Esophagus muscularis mucosa (tissue), 4 donors: Measurements from ENCODE around the gene EVI5L. TPM values are rescaled to one million over a fixed set of nuclear protein-coding genes. Genes with fewer than 3 reads are reported as not detected.
"Not testable (repeated sequence)": the region's sequence is repeated elsewhere in the genome, so short reads cannot be mapped to it uniquely, and the experiment has no call there.

Source experiments
- DNase-seq: peaks from one replicate; pipeline ENCODE4 v3.0.0-alpha.2; 2017; ENCODE audit errors: extremely low spot score
- H3K27ac ChIP-seq, 4 donors: fragments of 200-600 bp; sonication (generic); replicated peaks in 1 of 4; 1 replicate in 3 of 4; 2 replicates in 1 of 4; pipeline ENCODE4 v1.5.1; 2016 to 2019; ENCODE audit warnings: mild to moderate bottlenecking in 1 of 4
- H3K27me3 ChIP-seq, 4 donors: fragments of 200-600 bp; sonication (generic); one replicate each; pipeline versions ENCODE4 v1.5.1 to v1.6.0; 2016 to 2019
- H3K36me3 ChIP-seq, 4 donors: fragments of 200-600 bp; sonication (generic); one replicate each; pipeline ENCODE4 v1.5.1; 2016 to 2019
- H3K4me1 ChIP-seq, 4 donors: fragments of 200-600 bp; sonication (generic); one replicate each; pipeline ENCODE4 v1.5.1; 2016 to 2019
- H3K4me3 ChIP-seq, 4 donors: fragments of 200-600 bp; sonication (generic); 1 replicate in 2 of 4; 2 replicates in 2 of 4; pipeline ENCODE4 v1.5.1; 2016 to 2019; ENCODE audit warnings: mild to moderate bottlenecking in 4 of 4, moderate library complexity in 1 of 4
- H3K9me3 ChIP-seq, 4 donors: fragments of 200-600 bp; sonication (generic); 1 replicate in 3 of 4; 2 replicates in 1 of 4; pipeline ENCODE4 v1.5.1; 2016 to 2019
- CTCF ChIP-seq, 3 experiments: fragments of 200-600 bp in 2 of 3; fragments of 450-650 bp in 1 of 3; sonication (generic) in 2 of 3; IDR thresholded peaks; one replicate each; pipeline ENCODE4 v1.5.1; 2017 to 2019; ENCODE audit warnings: antibody characterized with exemption in 3 of 3, mild to moderate bottlenecking in 2 of 3, moderate library complexity in 1 of 3
- EP300 ChIP-seq: sonication (generic); formaldehyde crosslinking; IDR thresholded peaks from one replicate; pipeline ENCODE4 v1.6.1; 2017; ENCODE audit warnings: antibody characterized with exemption
- POLR2A ChIP-seq: fragments of 450-650 bp; IDR thresholded peaks from one replicate; pipeline ENCODE4 v1.6.1; 2017; ENCODE audit warnings: antibody characterized with exemption, moderate library complexity, mild to moderate bottlenecking, low read depth
- POLR2AphosphoS5 ChIP-seq, 2 donors: sonication (generic); formaldehyde crosslinking; IDR thresholded peaks; one replicate each; pipeline ENCODE4 v1.6.1; 2017; ENCODE audit warnings: antibody characterized with exemption in 2 of 2
- WGBS: methylation state at CpG from one replicate; pipeline ENCODE4 v1.1.5; 2018; 5-methylcytosine and 5-hydroxymethylcytosine counted together
- intact Hi-C: fragments of 100-400 bp; cut with DNase I; formaldehyde crosslinking; loops from one replicate; pipeline ENCODE4 v1.15.1; 2023
- total RNA-seq, 4 donors: library from RNA; depleted of rRNA; stranded (reverse); fragments of >200 nt; gene quantifications; one replicate each; pipeline versions ENCODE4 v1.1.0 to v1.2.1, GENCODE V29; 2016

The EVI5L gene
- total RNA-seq, 4 donors from 2014 or later, result 19.9 to 42.0 (median 29.2) TPM

GRCh38 chr19:7888826-7889217 is 58.8 kb downstream of the EVI5L start:
- H3K27ac ChIP-seq, result no peak overlapping the region
- TF ChIP-seq CTCF (IDR thresholded peaks at IDR 0.05) (no peak), EP300 (no peak), POLR2A (no peak), POLR2AphosphoS5 (IDR thresholded peaks at IDR 0.05) (no peak)
- H3K4me3 ChIP-seq, result peak overlapping the region; percentile 36 to 55 (median 42)
- peaks cover 5 to 8% (median 7%) of the 10 kb centered on the region in 4 donors for H3K4me1 ChIP-seq
- H3K36me3 ChIP-seq, result no peaks in the 10 kb centered on the region
- H3K9me3 ChIP-seq, result no peaks in the 10 kb centered on the region
- no peak for DNase-seq
- 100% methylated on average over 2 of the region's 8 CpGs for WGBS
- H3K27me3 ChIP-seq, result peaks cover 0 to 51% (median 11%) of the 10 kb centered on the region in 4 donors
- intact Hi-C loops, result no loop called here

GRCh38 chr19:7893362-7894101 is 63.5 kb downstream of the EVI5L start:
- intact Hi-C loops, H3K4me3 ChIP-seq, H3K9me3 ChIP-seq, H3K4me1 ChIP-seq, DNase-seq, H3K36me3 ChIP-seq, H3K27ac ChIP-seq: not testable (repeated sequence)
- 79% methylated on average over 18 of the region's 18 CpGs for WGBS
- H3K27me3 ChIP-seq, result peaks cover 0 to 53% (median 7%) of the 10 kb centered on the region in 4 donors

GRCh38 chr19:7894612-7895309 is 64.7 kb downstream of the EVI5L start:
- Histone ChIP-seq H3K9me3 (no peaks in the 10 kb centered on the region), H3K4me3 (no peak overlapping the region), H3K27me3 (peaks cover 0 to 49% (median 4%) of the 10 kb centered on the region in 4 donors), H3K4me1 (no peaks in the 10 kb centered on the region), H3K27ac (no peak overlapping the region), H3K36me3 (no peaks in the 10 kb centered on the region)
- intact Hi-C loops, result loop anchor here (5.0 kb wide), 1 partner anchor 32 kb away; no protein-coding TSS in a partner anchor
- TF ChIP-seq POLR2AphosphoS5 (IDR thresholded peaks at IDR 0.05), result no peak
- TF ChIP-seq CTCF (IDR thresholded peaks at IDR 0.05), result no peak
- TF ChIP-seq POLR2A, result no peak
- TF ChIP-seq EP300, result no peak
- no peak for DNase-seq
- WGBS, result 63% methylated on average over 8 of the region's 18 CpGs

- intact Hi-C loops, result loop anchor here (5.0 kb wide), 1 partner anchor 33 kb away; no protein-coding TSS in a partner anchor
- 88% methylated on average over 6 of the region's 13 CpGs for WGBS
Observed at GRCh38 chr19:7895565-7895964, 65.5 kb downstream of the EVI5L start.

GRCh38 chr19:7897292-7897691 is 67.3 kb downstream of the EVI5L start:
- no peaks in the 10 kb centered on the region for H3K9me3 ChIP-seq
- DNase-seq, result no peak
- H3K4me1 ChIP-seq, result no peaks in the 10 kb centered on the region
- 87% methylated on average over 11 of the region's 11 CpGs for WGBS
- no peak overlapping the region for H3K27ac ChIP-seq
- peaks cover 0 to 43% (median 4%) of the 10 kb centered on the region in 4 donors for H3K27me3 ChIP-seq
- intact Hi-C loops, result loop anchor here (5.0 kb wide), 1 partner anchor 35 kb away; no protein-coding TSS in a partner anchor
- no peaks in the 10 kb centered on the region for H3K36me3 ChIP-seq
- no peak overlapping the region for H3K4me3 ChIP-seq
- TF ChIP-seq EP300, result no peak
- TF ChIP-seq POLR2A, result no peak
- no peak for TF ChIP-seq POLR2AphosphoS5 (IDR thresholded peaks at IDR 0.05)
- TF ChIP-seq CTCF (IDR thresholded peaks at IDR 0.05), result no peak

More at GRCh38 chr19:7895565-7895964, 65.5 kb downstream of the EVI5L start:
- DNase-seq, result no peak
- H3K27ac ChIP-seq, result no peak overlapping the region
- H3K4me1 ChIP-seq, result no peaks in the 10 kb centered on the region
- TF ChIP-seq POLR2AphosphoS5 (IDR thresholded peaks at IDR 0.05) (no peak), POLR2A (no peak)
- no peaks in the 10 kb centered on the region for H3K9me3 ChIP-seq
- H3K36me3 ChIP-seq, result no peaks in the 10 kb centered on the region
- no peak overlapping the region for H3K4me3 ChIP-seq
- peaks cover 0 to 47% (median 4%) of the 10 kb centered on the region in 4 donors for H3K27me3 ChIP-seq
